Activated CD8-positive, alpha-beta T cell treated with anti-CD3 and anti-CD28 coated beads for 36 hours (primary cell): ENCODE results near the gene SSU72. TPM values are rescaled to one million over a fixed set of nuclear protein-coding genes. Genes with fewer than 3 reads are reported as not detected.

Experiments used
- ATAC-seq: fragments of 200-7000 bp; cut with Tn5 transposase; one replicate; pipeline ENCODE4 v1.10.0; 2021; ENCODE audit warnings: mild to moderate bottlenecking, moderate library complexity
- CTCF ChIA-PET: fragments of 350-600 bp; sonication (Branson Sonifier 250); formaldehyde crosslinking; loops from one replicate; lab custom pipeline; 2021; ENCODE audit warnings: antibody characterized with exemption; lab: Charles Lee
- POLR2A ChIA-PET: fragments of 350-600 bp; sonication (Branson Sonifier 250); formaldehyde crosslinking; loops from one replicate; lab custom pipeline; 2021; ENCODE audit warnings: antibody characterized with exemption; lab: Charles Lee
- DNase-seq: peaks from one replicate; pipeline ENCODE4 v3.0.0-alpha.2; 2020
- H3K27ac Mint-ChIP-seq: one replicate; pipeline ENCODE4 v1.8.0; 2021; ENCODE audit warnings: mild to moderate bottlenecking, mixed read lengths
- H3K27me3 Mint-ChIP-seq: one replicate; pipeline ENCODE4 v1.8.0; 2021; ENCODE audit warnings: mixed read lengths
- H3K36me3 Mint-ChIP-seq: one replicate; pipeline ENCODE4 v1.8.0; 2021; ENCODE audit warnings: low read depth, mixed read lengths
- H3K4me1 Mint-ChIP-seq: one replicate; pipeline ENCODE4 v1.8.0; 2021; ENCODE audit warnings: low read depth, mixed read lengths
- H3K4me3 Mint-ChIP-seq: one replicate; pipeline ENCODE4 v1.8.0; 2021; ENCODE audit warnings: mild to moderate bottlenecking, moderate library complexity, mixed read lengths
- H3K9me3 Mint-ChIP-seq: one replicate; pipeline ENCODE4 v1.8.0; 2021; ENCODE audit warnings: mixed read lengths
- CTCF ChIP-seq: fragments of 200-600 bp; IDR thresholded peaks from one replicate; pipeline ENCODE4 v1.8.0; 2022; ENCODE audit warnings: antibody characterized with exemption, mild to moderate bottlenecking
- intact Hi-C: fragments of 100-400 bp; cut with micrococcal nuclease; formaldehyde crosslinking; loops from one replicate; pipeline ENCODE4 v1.10.0; 2022
- total RNA-seq, 2 experiments: library from RNA; stranded (reverse); gene quantifications; one replicate each; pipeline ENCODE4 v1.2.3, GENCODE V29; 2021

Gene SSU72
- total RNA-seq, 2 experiments from 2014 or later, result 111 to 113 TPM

- H3K27ac Mint-ChIP-seq, result no peak overlapping the region
- no peaks in the 10 kb centered on the region for H3K9me3 Mint-ChIP-seq
- DNase-seq, result no peak
- H3K4me1 Mint-ChIP-seq, result peaks cover 4% of the 10 kb centered on the region
- no peak for ATAC-seq
- intact Hi-C loops, result no loop called here
- H3K4me3 Mint-ChIP-seq, result no peak overlapping the region
- ChIA-PET POLR2A (interaction anchor here (0.6 kb wide), 1 partner anchor 13 kb away, joined by 4 read pairs; no protein-coding TSS in a partner anchor), CTCF (no interaction called here)
- TF ChIP-seq CTCF, result no peak
- H3K36me3 Mint-ChIP-seq, result no peaks in the 10 kb centered on the region
- H3K27me3 Mint-ChIP-seq, result no peaks in the 10 kb centered on the region
Observed at GRCh38 chr1:1554550-1554925, 20.1 kb downstream of the SSU72 start.

DNA sequence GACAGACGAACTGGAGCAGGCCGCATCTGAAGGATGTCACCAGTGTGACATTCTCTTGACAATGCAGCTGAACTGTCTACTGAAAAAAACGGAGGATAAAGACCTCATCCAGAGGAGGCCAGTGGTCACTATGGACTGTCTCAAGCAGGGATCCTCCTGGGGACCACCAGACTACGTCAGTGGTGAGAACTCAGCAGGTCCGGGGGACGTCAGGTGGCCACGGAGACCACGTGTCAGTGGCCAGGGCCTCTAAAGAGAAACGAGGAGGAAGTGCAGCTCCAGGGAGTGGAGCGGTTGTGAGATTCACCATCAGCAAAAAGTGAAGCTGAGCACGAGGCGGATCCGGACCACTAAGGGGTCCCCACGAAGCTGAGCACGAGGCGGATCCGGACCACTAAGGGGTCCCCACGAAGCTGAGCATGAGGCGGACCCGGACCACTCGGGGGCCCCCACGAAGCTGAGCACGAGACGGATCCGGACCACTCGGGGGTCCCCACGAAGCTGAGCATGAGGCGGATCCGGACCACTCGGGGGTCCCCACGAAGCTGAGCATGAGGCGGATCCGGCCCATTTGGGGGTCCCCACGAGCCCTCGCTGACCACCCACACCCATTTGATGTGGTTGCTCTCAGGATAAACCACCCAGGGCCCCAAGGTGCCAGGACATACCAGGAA, 20.7 kb downstream of the SSU72 start:
- no peak for TF ChIP-seq CTCF
- intact Hi-C loops, result no loop called here
- peaks cover 4% of the 10 kb centered on the region for H3K4me1 Mint-ChIP-seq
- H3K4me3 Mint-ChIP-seq, result no peak overlapping the region
- no peaks in the 10 kb centered on the region for H3K36me3 Mint-ChIP-seq
- CTCF ChIA-PET, result no interaction called here
- ATAC-seq (no peak), DNase-seq (no peak)
- no peaks in the 10 kb centered on the region for H3K9me3 Mint-ChIP-seq
- H3K27me3 Mint-ChIP-seq, result no peaks in the 10 kb centered on the region
- no peak overlapping the region for H3K27ac Mint-ChIP-seq
- POLR2A ChIA-PET, result interaction anchor here (0.6 to 1.7 kb wide), 2 partner anchors 9 to 12 kb away, joined by 4 to 6 read pairs; no protein-coding TSS in a partner anchor

GRCh38 chr1:1552263-1552639, 22.4 kb downstream of the SSU72 start:
- ATAC-seq (no peak), DNase-seq (no peak)
- H3K36me3 Mint-ChIP-seq, result no peaks in the 10 kb centered on the region
- no peaks in the 10 kb centered on the region for H3K9me3 Mint-ChIP-seq
- peaks cover 3% of the 10 kb centered on the region for H3K4me1 Mint-ChIP-seq
- no peak for TF ChIP-seq CTCF
- ChIA-PET CTCF (no interaction called here), POLR2A (no interaction called here)
- intact Hi-C loops, result no loop called here
- H3K4me3 Mint-ChIP-seq, result no peak overlapping the region
- H3K27ac Mint-ChIP-seq, result no peak overlapping the region
- H3K27me3 Mint-ChIP-seq, result no peaks in the 10 kb centered on the region

GRCh38 chr1:1551524-1552262, 23.0 kb downstream of the SSU72 start:
- H3K36me3 Mint-ChIP-seq, result no peaks in the 10 kb centered on the region
- H3K4me3 Mint-ChIP-seq, result no peak overlapping the region
- no peaks in the 10 kb centered on the region for H3K27me3 Mint-ChIP-seq
- no peak for DNase-seq
- ChIA-PET POLR2A (interaction anchor here (0.5 to 1.3 kb wide), 2 partner anchors 10 to 150 kb away, joined by 3 to 4 read pairs; no protein-coding TSS in a partner anchor), CTCF (no interaction called here)
- intact Hi-C loops, result no loop called here
- no peak overlapping the region for H3K27ac Mint-ChIP-seq
- no peaks in the 10 kb centered on the region for H3K9me3 Mint-ChIP-seq
- ATAC-seq, result no peak
- H3K4me1 Mint-ChIP-seq, result peaks cover 3% of the 10 kb centered on the region
- no peak for TF ChIP-seq CTCF
